Stimulated activated CD4-positive, alpha-beta T cell treated with anti-CD3 and anti-CD28 coated beads, Interleukin-4, amount 100 ng/mL, for 1 hour (primary cell): ENCODE data around the gene NAALADL1.
A peak's percentile ranks its signal among the peaks of the same experiment; 100 is the strongest.

Source experiments
- DNase-seq: peaks from one replicate; pipeline ENCODE4 v3.0.0-alpha.2; 2020

The NAALADL1 gene

GRCh38 chr11:65058419-65059054 lies at the start of gene NAALADL1:
Gene NAALADL1 (minus strand): TSS chr11:65058553. CDS start chr11:65058521, 32 bp downstream.
- DNase-seq: no peak

- no peak for DNase-seq
Measured at GRCh38 chr11:65107751-65108468, 49.6 kb upstream of the NAALADL1 start.

GRCh38 chr11:65107078-65107477 lies 48.7 kb upstream of the NAALADL1 start:
- no peak for DNase-seq

GRCh38 chr11:65104628-65105027 lies 46.3 kb upstream of the NAALADL1 start:
- no peak for DNase-seq

- DNase-seq: no peak
Measured at GRCh38 chr11:65103476-65103875, 45.1 kb upstream of the NAALADL1 start.

GRCh38 chr11:65102142-65103095 lies 44.1 kb upstream of the NAALADL1 start:
- DNase-seq: no peak

GRCh38 chr11:65100674-65101350 lies 42.5 kb upstream of the NAALADL1 start:
- DNase-seq: no peak

- no peak for DNase-seq
Measured at GRCh38 chr11:65096926-65097325, 38.6 kb upstream of the NAALADL1 start.

- peak; percentile 81 for DNase-seq
Measured at GRCh38 chr11:65095974-65096806, 37.8 kb upstream of the NAALADL1 start, which contains the start of gene VPS51. Gene VPS51 (plus strand): TSS chr11:65096214. CDS start chr11:65096251, 37 bp downstream.

GRCh38 chr11:65095427-65095826 lies 37.1 kb upstream of the NAALADL1 start:
- no peak for DNase-seq

GRCh38 chr11:65090628-65091027 lies 32.3 kb upstream of the NAALADL1 start:
- no peak for DNase-seq

- DNase-seq: no peak
Measured at GRCh38 chr11:65089621-65090020, 31.3 kb upstream of the NAALADL1 start.

GRCh38 chr11:65087827-65088226 lies 29.5 kb upstream of the NAALADL1 start:
- DNase-seq: no peak

GRCh38 chr11:65087216-65087615 lies 28.9 kb upstream of the NAALADL1 start:
- no peak for DNase-seq

GRCh38 chr11:65086809-65087208 lies 28.5 kb upstream of the NAALADL1 start:
- DNase-seq: no peak

GRCh38 chr11:65085446-65085845 lies 27.1 kb upstream of the NAALADL1 start:
- no peak for DNase-seq

GRCh38 chr11:65084598-65085375 lies 26.4 kb upstream of the NAALADL1 start:
- DNase-seq: no peak

GRCh38 chr11:65083834-65084597 lies 25.7 kb upstream of the NAALADL1 start, which contains the start of the genes CDCA5 and ZFPL1:
Gene CDCA5 (minus strand): TSS chr11:65084040. CDS start chr11:65083978, 62 bp downstream.
Gene ZFPL1 (plus strand): TSS chr11:65084222. CDS start chr11:65084699, 477 bp downstream.
- peak; percentile 94 for DNase-seq

GRCh38 chr11:65083134-65083833 lies 24.9 kb upstream of the NAALADL1 start:
- no peak for DNase-seq
